ENCODE data around the gene RNF145. TPM values are rescaled to one million over a fixed set of nuclear protein-coding genes. Genes with fewer than 3 reads are reported as not detected.
"Not testable (repeated sequence)": the region's sequence is repeated elsewhere in the genome, so short reads cannot be mapped to it uniquely, and the experiment has no call there.

The RNF145 gene
- total RNA-seq, 1 donor from 2014 or later = 25.4 TPM

GRCh38 chr5:159130871-159131270 is 78.5 kb downstream of the RNF145 start:
- intact Hi-C loops (cut with DNase I) = loop anchor here (5.0 to 10.0 kb wide), 2 partner anchors 956 to 1054 kb away; no protein-coding TSS in a partner anchor
- DNase-seq (ENCODE audit: low spot score) = no peak

- intact Hi-C loops (cut with DNase I) = no loop called here
- no peak for DNase-seq (ENCODE audit: low spot score)
Observed at GRCh38 chr5:159128070-159128541, 81.2 kb downstream of the RNF145 start.

- intact Hi-C loops (cut with DNase I) = no loop called here
- DNase-seq (ENCODE audit: low spot score) = no peak
Observed at GRCh38 chr5:159123700-159124099, 85.7 kb downstream of the RNF145 start.

GRCh38 chr5:159123189-159123588 is 86.2 kb downstream of the RNF145 start:
- intact Hi-C loops (cut with DNase I) = no loop called here
- DNase-seq (ENCODE audit: low spot score) = no peak

- intact Hi-C loops (cut with DNase I) = no loop called here
- no peak for DNase-seq (ENCODE audit: low spot score)
Observed at GRCh38 chr5:159121061-159121460, 88.3 kb downstream of the RNF145 start.

GRCh38 chr5:159120446-159120845 is 88.9 kb downstream of the RNF145 start:
- DNase-seq (ENCODE audit: low spot score) = no peak
- intact Hi-C loops (cut with DNase I) = no loop called here

GRCh38 chr5:159119842-159120241 is 89.5 kb downstream of the RNF145 start:
- DNase-seq (ENCODE audit: low spot score); intact Hi-C loops (cut with DNase I): not testable (repeated sequence)

GRCh38 chr5:159118958-159119659 is 90.2 kb downstream of the RNF145 start:
- intact Hi-C loops (cut with DNase I); DNase-seq (ENCODE audit: low spot score): not testable (repeated sequence)

- DNase-seq (ENCODE audit: low spot score) = no peak
- intact Hi-C loops (cut with DNase I) = no loop called here
Observed at GRCh38 chr5:159113405-159113804, 95.9 kb downstream of the RNF145 start.

GRCh38 chr5:159112436-159112835 is 96.9 kb downstream of the RNF145 start:
- no peak for DNase-seq (ENCODE audit: low spot score)
- intact Hi-C loops (cut with DNase I) = no loop called here

Other genes with a start within 250 kb of the RNF145 start
- 9.8 TPM for gene EBF1, start 109.6 kb downstream of the RNF145 start, total RNA-seq
- gene UBLCP1, start 53.7 kb upstream of the RNF145 start, total RNA-seq = 15.9 TPM
- not detected for gene IL12B, start 120.9 kb upstream of the RNF145 start, total RNA-seq

Data from cardiac septum (tissue), 1 donor.